Prostate gland (tissue), 2 donors: Measurements from ENCODE around the gene HMGXB3.

ENCODE experiments used
- POLR2A ChIP-seq: fragments of 450-650 bp; IDR thresholded peaks from one replicate; pipeline ENCODE4 v1.6.1; 2016; ENCODE audit warnings: antibody characterized with exemption, mild to moderate bottlenecking
- POLR2AphosphoS5 ChIP-seq: sonication (generic); formaldehyde crosslinking; IDR thresholded peaks from one replicate; pipeline ENCODE4 v1.6.1; 2017; ENCODE audit warnings: antibody characterized with exemption
- TF ChIP-seq, protein P1 (sequence below), 4 experiments: fragments of 200-600 bp in 2 of 4; fragments of 450-650 bp in 2 of 4; sonication (generic) in 2 of 4; IDR thresholded peaks; 1 replicate in 3 of 4; 2 replicates in 1 of 4; pipeline ENCODE4 v1.5.1; 2016 to 2019; ENCODE audit warnings: antibody characterized with exemption in 4 of 4, mild to moderate bottlenecking in 2 of 4, moderate library complexity in 2 of 4

DNA sequence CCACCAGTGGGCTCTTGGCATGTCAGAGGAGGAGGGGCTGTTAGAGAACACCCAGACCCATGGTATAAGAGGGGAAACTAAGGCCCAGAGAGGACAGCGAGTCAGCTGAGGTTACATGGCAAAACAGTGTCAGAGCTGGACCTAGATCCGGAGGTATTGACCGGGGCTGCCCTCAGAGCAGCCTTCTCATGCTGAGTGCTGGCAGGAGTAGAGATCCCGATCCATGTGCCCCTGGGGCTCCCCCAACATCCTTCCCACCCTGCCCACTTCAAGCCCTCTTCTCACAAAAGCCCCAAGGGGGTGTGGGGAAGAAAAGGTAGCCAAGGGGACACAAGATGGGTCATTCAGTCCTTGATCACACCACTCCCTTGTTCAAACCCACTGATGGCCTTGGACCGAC is 65.9 kb downstream of the HMGXB3 start:
- TF ChIP-seq, protein P1, sequence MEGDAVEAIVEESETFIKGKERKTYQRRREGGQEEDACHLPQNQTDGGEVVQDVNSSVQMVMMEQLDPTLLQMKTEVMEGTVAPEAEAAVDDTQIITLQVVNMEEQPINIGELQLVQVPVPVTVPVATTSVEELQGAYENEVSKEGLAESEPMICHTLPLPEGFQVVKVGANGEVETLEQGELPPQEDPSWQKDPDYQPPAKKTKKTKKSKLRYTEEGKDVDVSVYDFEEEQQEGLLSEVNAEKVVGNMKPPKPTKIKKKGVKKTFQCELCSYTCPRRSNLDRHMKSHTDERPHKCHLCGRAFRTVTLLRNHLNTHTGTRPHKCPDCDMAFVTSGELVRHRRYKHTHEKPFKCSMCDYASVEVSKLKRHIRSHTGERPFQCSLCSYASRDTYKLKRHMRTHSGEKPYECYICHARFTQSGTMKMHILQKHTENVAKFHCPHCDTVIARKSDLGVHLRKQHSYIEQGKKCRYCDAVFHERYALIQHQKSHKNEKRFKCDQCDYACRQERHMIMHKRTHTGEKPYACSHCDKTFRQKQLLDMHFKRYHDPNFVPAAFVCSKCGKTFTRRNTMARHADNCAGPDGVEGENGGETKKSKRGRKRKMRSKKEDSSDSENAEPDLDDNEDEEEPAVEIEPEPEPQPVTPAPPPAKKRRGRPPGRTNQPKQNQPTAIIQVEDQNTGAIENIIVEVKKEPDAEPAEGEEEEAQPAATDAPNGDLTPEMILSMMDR (IDR thresholded peaks at IDR 0.05) = no peak
- TF ChIP-seq POLR2AphosphoS5 (no peak), POLR2A (no peak)
